ENCODE results near the gene CFAP97.

Gene CFAP97

GRCh38 chr4:185118876-185119275 is 84.9 kb downstream of the CFAP97 start:
- no peak for DNase-seq (ENCODE audit: low read depth)
- H3K4me3 ChIP-seq (ENCODE audit: low read depth, low read length) = no peak overlapping the region

GRCh38 chr4:185117300-185117934 is 86.4 kb downstream of the CFAP97 start:
- no peak for DNase-seq (ENCODE audit: low read depth)
- no peak overlapping the region for H3K4me3 ChIP-seq (ENCODE audit: low read depth, low read length)

- H3K4me3 ChIP-seq (ENCODE audit: low read depth, low read length) = no peak overlapping the region
- peak; percentile 58 for DNase-seq (ENCODE audit: low read depth)
Measured at GRCh38 chr4:185115827-185116232, 88.0 kb downstream of the CFAP97 start.

GRCh38 chr4:185113340-185113739 is 90.5 kb downstream of the CFAP97 start:
- DNase-seq (ENCODE audit: low read depth) = no peak
- no peak overlapping the region for H3K4me3 ChIP-seq (ENCODE audit: low read depth, low read length)

- no peak overlapping the region for H3K4me3 ChIP-seq (ENCODE audit: low read depth, low read length)
- peak; percentile 88 for DNase-seq (ENCODE audit: low read depth)
Measured at GRCh38 chr4:185112104-185112503, 91.7 kb downstream of the CFAP97 start.

- no peak overlapping the region for H3K4me3 ChIP-seq (ENCODE audit: low read depth, low read length)
- no peak for DNase-seq (ENCODE audit: low read depth)
Measured at GRCh38 chr4:185110375-185110823, 93.4 kb downstream of the CFAP97 start.

- no peak for DNase-seq (ENCODE audit: low read depth)
- no peak overlapping the region for H3K4me3 ChIP-seq (ENCODE audit: low read depth, low read length)
Measured at GRCh38 chr4:185109736-185110135, 94.1 kb downstream of the CFAP97 start.

Measured in skeletal muscle cell (primary cell).